ENCODE data around the gene MRPL22.

DNA sequence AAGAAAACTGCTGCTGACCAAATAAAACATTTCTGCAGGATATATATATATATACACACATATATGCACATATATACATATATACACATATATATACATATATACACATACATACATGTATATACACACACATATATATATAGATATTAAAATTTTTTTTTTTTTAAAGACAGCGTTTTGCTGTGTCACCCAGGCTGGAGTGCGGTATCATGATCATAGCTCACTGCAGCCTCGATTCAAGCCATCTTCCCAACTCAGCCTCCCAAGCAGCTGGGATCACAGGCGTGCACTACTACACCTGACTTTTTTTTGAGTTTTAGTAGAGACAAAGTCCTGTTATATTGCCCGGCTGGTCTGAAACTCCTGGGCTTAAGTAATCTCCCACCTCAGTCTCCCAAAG is 2.7 kb downstream of the MRPL22 start:
- TF ChIP-seq, protein P1, sequence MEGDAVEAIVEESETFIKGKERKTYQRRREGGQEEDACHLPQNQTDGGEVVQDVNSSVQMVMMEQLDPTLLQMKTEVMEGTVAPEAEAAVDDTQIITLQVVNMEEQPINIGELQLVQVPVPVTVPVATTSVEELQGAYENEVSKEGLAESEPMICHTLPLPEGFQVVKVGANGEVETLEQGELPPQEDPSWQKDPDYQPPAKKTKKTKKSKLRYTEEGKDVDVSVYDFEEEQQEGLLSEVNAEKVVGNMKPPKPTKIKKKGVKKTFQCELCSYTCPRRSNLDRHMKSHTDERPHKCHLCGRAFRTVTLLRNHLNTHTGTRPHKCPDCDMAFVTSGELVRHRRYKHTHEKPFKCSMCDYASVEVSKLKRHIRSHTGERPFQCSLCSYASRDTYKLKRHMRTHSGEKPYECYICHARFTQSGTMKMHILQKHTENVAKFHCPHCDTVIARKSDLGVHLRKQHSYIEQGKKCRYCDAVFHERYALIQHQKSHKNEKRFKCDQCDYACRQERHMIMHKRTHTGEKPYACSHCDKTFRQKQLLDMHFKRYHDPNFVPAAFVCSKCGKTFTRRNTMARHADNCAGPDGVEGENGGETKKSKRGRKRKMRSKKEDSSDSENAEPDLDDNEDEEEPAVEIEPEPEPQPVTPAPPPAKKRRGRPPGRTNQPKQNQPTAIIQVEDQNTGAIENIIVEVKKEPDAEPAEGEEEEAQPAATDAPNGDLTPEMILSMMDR (IDR thresholded peaks at IDR 0.05): no peak
- no peak for TF ChIP-seq POLR2A (IDR thresholded peaks at IDR 0.05)

Data from esophagus squamous epithelium (tissue), 4 donors.